ENCODE measurements around the gene IGSF21. TPM values are rescaled to one million over a fixed set of nuclear protein-coding genes. Genes with fewer than 3 reads are reported as not detected.

Gene IGSF21
- total RNA-seq, 1 donor from 2014 or later: 3.2 TPM

DNA sequence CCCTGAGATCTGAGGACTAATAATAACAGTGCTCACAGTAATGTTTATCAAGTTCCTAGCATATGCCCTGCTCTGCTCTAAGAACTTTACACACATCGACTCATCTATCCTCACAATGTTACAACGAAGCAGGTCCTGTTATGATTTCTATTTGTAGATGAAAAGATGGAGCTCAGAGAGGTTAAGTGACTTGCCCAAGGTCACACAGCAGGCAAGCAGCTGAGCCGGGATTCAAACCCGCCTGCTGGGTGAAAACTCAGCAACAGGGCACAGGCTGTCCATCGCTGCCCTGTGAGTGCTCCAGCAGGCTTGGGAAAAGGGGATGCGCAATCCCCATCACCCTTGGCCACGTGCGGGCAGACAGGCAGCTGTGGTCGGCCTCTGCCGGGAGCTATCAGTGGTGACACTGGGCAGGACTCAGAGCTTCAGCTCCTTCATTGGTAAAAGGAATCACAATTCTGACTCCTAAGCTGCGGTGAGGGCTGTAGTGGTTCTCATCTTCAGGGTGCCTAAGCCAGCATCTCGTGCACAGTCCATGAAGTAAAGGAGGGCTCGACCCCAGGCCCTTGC lies 199.8 kb downstream of the IGSF21 start:
- no peak for DNase-seq (ENCODE audit: extremely low spot score in 2 of 2)
- Histone ChIP-seq H3K9me3 (no peaks in the 10 kb centered on the region), H3K4me1 (no peaks in the 10 kb centered on the region), H3K27ac (no peak overlapping the region), H3K27me3 (no peaks in the 10 kb centered on the region), H3K4me3 (no peak overlapping the region), H3K36me3 (no peaks in the 10 kb centered on the region)
- TF ChIP-seq, protein P1, sequence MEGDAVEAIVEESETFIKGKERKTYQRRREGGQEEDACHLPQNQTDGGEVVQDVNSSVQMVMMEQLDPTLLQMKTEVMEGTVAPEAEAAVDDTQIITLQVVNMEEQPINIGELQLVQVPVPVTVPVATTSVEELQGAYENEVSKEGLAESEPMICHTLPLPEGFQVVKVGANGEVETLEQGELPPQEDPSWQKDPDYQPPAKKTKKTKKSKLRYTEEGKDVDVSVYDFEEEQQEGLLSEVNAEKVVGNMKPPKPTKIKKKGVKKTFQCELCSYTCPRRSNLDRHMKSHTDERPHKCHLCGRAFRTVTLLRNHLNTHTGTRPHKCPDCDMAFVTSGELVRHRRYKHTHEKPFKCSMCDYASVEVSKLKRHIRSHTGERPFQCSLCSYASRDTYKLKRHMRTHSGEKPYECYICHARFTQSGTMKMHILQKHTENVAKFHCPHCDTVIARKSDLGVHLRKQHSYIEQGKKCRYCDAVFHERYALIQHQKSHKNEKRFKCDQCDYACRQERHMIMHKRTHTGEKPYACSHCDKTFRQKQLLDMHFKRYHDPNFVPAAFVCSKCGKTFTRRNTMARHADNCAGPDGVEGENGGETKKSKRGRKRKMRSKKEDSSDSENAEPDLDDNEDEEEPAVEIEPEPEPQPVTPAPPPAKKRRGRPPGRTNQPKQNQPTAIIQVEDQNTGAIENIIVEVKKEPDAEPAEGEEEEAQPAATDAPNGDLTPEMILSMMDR (IDR thresholded peaks at IDR 0.05): no peak
- TF ChIP-seq POLR2AphosphoS5 (IDR thresholded peaks at IDR 0.05; ENCODE audit: insufficient read depth in 1 of 2, low read depth in 1 of 2): no peak
- TF ChIP-seq POLR2A (IDR thresholded peaks at IDR 0.05): no peak
- intact Hi-C loops (cut with DNase I): no loop called here

DNA sequence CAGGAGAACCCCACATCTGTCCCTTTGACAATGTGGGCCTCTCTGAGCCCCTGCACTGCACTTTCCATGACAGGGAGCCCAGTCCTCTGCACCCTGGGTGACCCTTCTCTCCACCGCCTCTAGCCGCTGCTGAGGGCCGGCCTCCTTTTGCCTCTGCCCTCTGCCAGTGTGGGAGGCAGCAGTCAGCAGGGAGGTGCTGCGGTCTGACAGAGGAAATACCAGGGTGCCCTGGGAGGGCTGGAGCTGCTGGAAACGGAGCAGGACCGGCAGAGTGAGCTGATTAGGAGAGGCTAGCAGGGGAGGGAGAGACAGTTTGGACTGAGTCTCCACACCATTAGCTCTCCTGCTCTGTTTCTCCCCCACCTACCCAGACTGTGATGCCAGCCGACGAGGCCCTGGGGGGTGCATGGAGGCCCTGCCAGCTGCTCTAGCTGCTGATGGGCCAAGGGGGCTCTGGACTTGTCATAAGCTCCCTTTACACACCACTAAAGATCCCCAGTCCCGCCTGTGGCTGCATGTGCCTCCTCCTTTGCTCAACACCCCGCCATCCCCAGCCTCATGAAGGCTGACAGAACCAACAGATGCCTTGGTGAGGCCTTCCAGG lies 202.1 kb downstream of the IGSF21 start:
- Histone ChIP-seq H3K27ac (no peak overlapping the region), H3K36me3 (no peaks in the 10 kb centered on the region), H3K27me3 (no peaks in the 10 kb centered on the region), H3K4me1 (no peaks in the 10 kb centered on the region), H3K9me3 (no peaks in the 10 kb centered on the region), H3K4me3 (no peak overlapping the region)
- intact Hi-C loops (cut with DNase I): no loop called here
- DNase-seq (ENCODE audit: extremely low spot score in 2 of 2): no peak
- no peak for TF ChIP-seq POLR2A (IDR thresholded peaks at IDR 0.05)
- TF ChIP-seq, protein P1 (IDR thresholded peaks at IDR 0.05): no peak

DNA sequence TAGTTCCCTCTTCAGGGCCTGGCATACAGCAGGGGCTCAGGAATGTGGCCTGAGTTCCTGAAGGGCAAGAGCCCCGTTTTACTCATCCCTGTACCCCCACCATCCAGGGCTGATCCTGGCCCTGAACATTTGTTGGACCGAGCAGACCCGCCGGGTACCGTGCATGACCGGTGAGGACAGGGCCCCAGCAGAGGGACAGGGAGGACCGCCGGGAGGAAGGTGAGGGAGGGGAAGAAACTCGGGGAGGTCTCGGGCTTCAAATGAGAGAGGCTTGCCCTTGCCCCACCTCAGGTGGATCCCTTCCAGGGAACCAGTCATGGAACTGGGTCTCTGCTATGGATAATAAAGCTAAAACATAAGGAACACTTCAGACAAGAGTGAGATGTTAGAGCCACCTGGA lies 205.4 kb downstream of the IGSF21 start:
- no peak for DNase-seq (ENCODE audit: extremely low spot score in 2 of 2)
- Histone ChIP-seq H3K4me3 (no peak overlapping the region), H3K27me3 (no peaks in the 10 kb centered on the region), H3K9me3 (no peaks in the 10 kb centered on the region), H3K4me1 (no peaks in the 10 kb centered on the region), H3K27ac (no peak overlapping the region), H3K36me3 (no peaks in the 10 kb centered on the region)
- TF ChIP-seq POLR2AphosphoS5 (IDR thresholded peaks at IDR 0.05; ENCODE audit: insufficient read depth in 1 of 2, low read depth in 1 of 2): no peak
- intact Hi-C loops (cut with DNase I): no loop called here

DNA sequence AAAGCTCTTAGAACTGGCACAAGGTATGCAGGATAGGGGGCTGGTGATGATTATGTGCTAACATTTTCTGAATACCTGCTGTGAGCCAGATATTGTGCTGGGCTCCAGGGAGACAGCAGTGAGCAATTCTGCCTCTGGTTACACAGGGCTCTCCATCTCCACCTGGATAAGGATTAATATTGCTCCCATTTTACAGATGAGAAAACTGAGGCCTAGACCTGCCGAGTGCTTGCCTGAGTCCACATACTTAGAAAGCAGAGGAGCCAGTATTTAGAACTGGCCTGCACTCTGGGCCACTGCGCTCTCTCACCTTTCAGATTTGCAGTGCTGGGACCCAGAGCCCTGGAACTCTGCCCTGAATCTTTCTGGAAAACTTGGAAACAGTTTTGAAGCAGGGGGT lies 205.9 kb downstream of the IGSF21 start:
- no peaks in the 10 kb centered on the region for H3K36me3 ChIP-seq
- no peaks in the 10 kb centered on the region for H3K9me3 ChIP-seq
- DNase-seq (ENCODE audit: extremely low spot score in 2 of 2): no peak
- H3K4me3 ChIP-seq: no peak overlapping the region
- TF ChIP-seq, protein P1 (IDR thresholded peaks at IDR 0.05): no peak
- TF ChIP-seq POLR2A (IDR thresholded peaks at IDR 0.05): no peak
- TF ChIP-seq POLR2AphosphoS5 (IDR thresholded peaks at IDR 0.05; ENCODE audit: insufficient read depth in 1 of 2, low read depth in 1 of 2): no peak
- no peaks in the 10 kb centered on the region for H3K27me3 ChIP-seq
- H3K27ac ChIP-seq: no peak overlapping the region
- H3K4me1 ChIP-seq: no peaks in the 10 kb centered on the region
- intact Hi-C loops (cut with DNase I): no loop called here

DNA sequence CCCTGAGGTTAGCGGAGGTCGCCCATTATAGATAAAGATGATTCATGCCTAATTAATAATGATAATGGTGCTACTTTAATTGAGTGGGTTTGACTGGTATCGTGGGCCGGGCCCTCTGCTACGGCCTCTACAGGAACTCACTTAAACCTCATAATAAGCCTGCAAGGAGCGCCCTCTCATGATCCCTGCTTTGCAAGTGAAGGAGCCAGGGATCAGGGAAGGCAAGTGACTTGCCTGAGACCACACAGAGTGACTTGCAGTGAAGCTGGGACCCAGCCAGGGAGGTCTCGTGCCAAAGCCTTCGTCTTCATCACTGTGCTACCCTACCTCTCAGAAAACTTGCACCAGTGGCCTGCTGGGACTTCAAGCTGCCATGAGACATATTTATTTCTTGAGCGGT lies 206.8 kb downstream of the IGSF21 start:
- no peak for TF ChIP-seq POLR2AphosphoS5 (IDR thresholded peaks at IDR 0.05; ENCODE audit: insufficient read depth in 1 of 2, low read depth in 1 of 2)
- TF ChIP-seq POLR2A (IDR thresholded peaks at IDR 0.05): no peak
- TF ChIP-seq, protein P1 (IDR thresholded peaks at IDR 0.05): no peak
- intact Hi-C loops (cut with DNase I): no loop called here
- no peaks in the 10 kb centered on the region for H3K9me3 ChIP-seq
- DNase-seq (ENCODE audit: extremely low spot score in 2 of 2): no peak
- no peak overlapping the region for H3K27ac ChIP-seq
- H3K4me3 ChIP-seq: no peak overlapping the region
- H3K27me3 ChIP-seq: no peaks in the 10 kb centered on the region
- H3K4me1 ChIP-seq: no peaks in the 10 kb centered on the region
- no peaks in the 10 kb centered on the region for H3K36me3 ChIP-seq

Data from vagina (tissue), 2 donors.